ENCODE results near the gene SMYD4. TPM values are rescaled to one million over a fixed set of nuclear protein-coding genes. Genes with fewer than 3 reads are reported as not detected.
"Not testable (repeated sequence)": the region's sequence is repeated elsewhere in the genome, so short reads cannot be mapped to it uniquely, and the experiment has no call there.

SMYD4 gene
- polyA plus RNA-seq, 6 donors from 2014 or later, result 4.0 to 15.8 (median 7.7) TPM

DNA sequence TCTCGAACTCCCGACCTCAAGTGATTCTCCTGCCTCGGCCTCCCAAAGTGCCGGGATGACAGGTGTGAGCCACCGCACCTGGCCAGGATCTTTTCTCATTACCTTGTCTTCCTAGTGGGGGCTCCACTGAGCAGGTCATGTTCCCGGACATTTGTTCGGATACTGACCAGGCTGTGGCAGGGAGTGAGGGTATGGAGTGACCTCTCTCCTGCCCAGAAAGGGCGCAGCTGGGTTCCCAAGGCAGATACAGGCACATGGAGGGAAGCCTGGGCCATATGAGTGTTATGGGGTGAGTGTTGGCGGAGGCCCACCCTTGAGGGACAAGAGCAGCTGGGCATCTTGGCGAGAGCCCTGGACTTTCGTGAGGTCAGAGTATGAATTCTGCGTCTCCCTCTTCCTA, 62.3 kb downstream of the SMYD4 start:
- H3K4me1 Mint-ChIP-seq, result peaks cover 32 to 64% (median 42%) of the 10 kb centered on the region in 3 donors
- peak overlapping the region in 5 of 8 donors; percentile 40 to 76 (median 61) for H3K4me3 Mint-ChIP-seq
- H3K36me3 Mint-ChIP-seq, result no peaks in the 10 kb centered on the region
- ATAC-seq (ENCODE audit: low read depth in 2 of 2), result no peak
- H3K9me3 Mint-ChIP-seq, result peaks cover 0 to 4% (median 0%) of the 10 kb centered on the region in 7 donors
- no peaks in the 10 kb centered on the region for H3K27me3 Mint-ChIP-seq
- DNase-seq, result no peak
- H3K27ac Mint-ChIP-seq, result no peak overlapping the region

DNA sequence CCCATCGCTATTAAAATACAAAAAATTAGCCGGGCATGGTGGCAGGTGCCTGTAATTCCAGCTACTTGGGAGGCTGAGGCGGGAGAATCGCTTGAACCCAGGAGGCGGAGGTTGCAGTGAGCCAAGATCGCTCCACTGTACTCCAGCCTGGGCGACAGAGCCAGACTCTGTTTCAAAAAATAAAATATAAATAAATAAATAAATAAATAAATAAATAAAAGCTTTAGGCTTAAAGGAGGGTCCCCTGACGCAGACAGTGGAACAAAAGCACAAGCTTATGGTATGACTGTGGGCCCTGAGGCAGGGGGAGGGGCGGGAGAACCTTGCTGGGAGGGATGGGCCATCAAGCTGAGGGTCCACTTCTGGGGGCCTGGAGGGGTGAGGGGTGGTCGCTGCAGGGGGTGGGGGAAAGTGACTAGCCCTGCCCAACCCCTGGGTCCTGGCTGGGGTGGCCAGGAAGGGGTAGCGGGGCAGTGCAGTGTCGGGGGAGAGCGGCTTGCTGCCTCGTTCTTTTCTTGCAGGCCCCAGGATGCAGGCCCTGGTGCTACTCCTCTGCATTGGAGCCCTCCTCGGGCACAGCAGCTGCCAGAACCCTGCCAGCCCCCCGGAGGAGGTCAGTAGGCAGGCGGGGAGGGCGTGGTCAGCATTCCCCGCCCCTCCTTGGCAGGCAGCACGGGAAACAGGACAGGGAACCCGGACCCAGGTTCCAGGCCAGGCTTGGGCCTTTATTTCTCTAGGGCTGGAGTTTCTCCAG, 63.1 kb downstream of the SMYD4 start:
- Mint-ChIP-seq H3K4me3 (peak overlapping the region in 1 of 8 donors; percentile 9), H3K27ac (no peak overlapping the region), H3K36me3 (no peaks in the 10 kb centered on the region), H3K27me3 (no peaks in the 10 kb centered on the region), H3K4me1 (peaks cover 37 to 63% (median 40%) of the 10 kb centered on the region in 3 donors), H3K9me3 (peaks cover 0 to 4% (median 0%) of the 10 kb centered on the region in 7 donors)
- DNase-seq (no peak), ATAC-seq (ENCODE audit: low read depth in 2 of 2) (no peak)

DNA sequence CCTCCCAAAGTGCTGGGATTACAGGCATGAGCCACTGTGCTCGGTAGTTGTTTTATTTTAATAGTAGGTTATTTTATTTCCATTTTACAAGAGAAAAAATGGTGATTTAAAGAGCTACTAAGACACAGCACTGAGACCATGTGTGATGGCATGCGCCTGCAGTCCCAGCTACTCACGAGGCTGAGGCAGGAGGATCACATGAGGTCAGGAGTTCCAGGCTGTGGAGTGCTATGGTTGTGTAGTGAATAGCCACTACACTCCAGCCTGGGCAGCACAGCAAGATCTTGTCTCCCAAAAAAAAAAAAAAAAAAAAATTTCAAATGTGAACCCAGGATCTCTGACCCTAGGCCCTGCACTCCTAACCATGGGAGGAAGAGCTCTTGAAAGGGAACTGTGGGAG, 64.1 kb downstream of the SMYD4 start:
- ATAC-seq (ENCODE audit: low read depth in 2 of 2) (no peak), DNase-seq (no peak)
- H3K4me1 Mint-ChIP-seq, result peaks cover 31 to 55% (median 36%) of the 10 kb centered on the region in 3 donors
- peak overlapping the region in 1 of 6 donors; percentile 47 for H3K27ac Mint-ChIP-seq
- H3K36me3 Mint-ChIP-seq, result no peaks in the 10 kb centered on the region
- H3K4me3 Mint-ChIP-seq, result peak overlapping the region in 1 of 8 donors; percentile 47
- H3K27me3 Mint-ChIP-seq, result no peaks in the 10 kb centered on the region
- H3K9me3 Mint-ChIP-seq, result peaks cover 0 to 4% (median 0%) of the 10 kb centered on the region in 7 donors

DNA sequence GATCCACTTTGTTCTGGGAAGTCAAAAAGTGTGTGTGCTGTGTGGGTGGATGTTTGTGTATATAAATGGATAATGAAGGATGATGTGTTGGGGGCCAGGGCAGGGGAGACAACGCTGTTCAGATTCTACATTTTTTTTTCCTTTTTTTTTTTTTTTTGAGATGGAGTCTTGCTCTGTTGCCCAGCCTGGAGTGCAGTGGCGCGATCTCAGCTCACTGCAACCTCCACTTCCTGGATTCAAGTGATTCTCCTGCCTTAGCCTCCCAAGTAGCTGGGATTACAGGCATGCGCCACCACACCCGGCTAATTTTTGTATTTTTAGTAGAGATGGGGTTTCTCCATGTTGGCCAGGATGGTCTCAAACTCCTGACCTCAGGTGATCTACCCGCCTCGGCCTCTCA, 65.0 kb downstream of the SMYD4 start:
- H3K27me3 Mint-ChIP-seq; ATAC-seq (ENCODE audit: low read depth in 2 of 2); H3K9me3 Mint-ChIP-seq; H3K36me3 Mint-ChIP-seq; DNase-seq: not testable (repeated sequence)
- Mint-ChIP-seq H3K4me1 (peaks cover 23 to 46% (median 30%) of the 10 kb centered on the region in 3 donors), H3K27ac (peak overlapping the region in 3 of 6 donors; percentile 37 to 52 (median 41)), H3K4me3 (peak overlapping the region in 7 of 8 donors; percentile 48 to 88 (median 61))

DNA sequence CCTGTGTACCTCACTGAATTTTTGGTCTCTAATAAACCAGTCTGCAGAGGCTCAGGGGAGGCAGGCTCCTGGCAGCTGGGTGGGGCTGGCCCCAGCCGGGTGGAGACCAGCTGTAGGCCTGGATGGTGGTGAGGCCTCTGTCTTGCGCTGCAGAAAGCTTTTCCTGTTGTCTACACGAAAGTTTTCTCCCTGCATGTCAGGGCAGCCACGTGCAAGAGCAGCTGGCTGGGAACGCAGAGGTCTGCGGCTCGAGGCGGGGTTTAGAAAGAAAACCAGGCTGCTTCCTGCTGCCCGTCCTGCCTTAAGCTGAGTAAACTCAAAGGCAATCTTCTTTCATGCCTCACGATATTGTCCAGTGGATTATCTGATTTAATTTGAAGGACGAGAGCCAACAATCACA, 65.4 kb downstream of the SMYD4 start:
- peak overlapping the region; percentile 37 to 78 (median 60) for H3K27ac Mint-ChIP-seq
- ATAC-seq (ENCODE audit: low read depth in 2 of 2) (peak; percentile 68 to 69), DNase-seq (peak; percentile 51)
- no peaks in the 10 kb centered on the region for H3K36me3 Mint-ChIP-seq
- H3K9me3 Mint-ChIP-seq, result peaks cover 0 to 4% (median 0%) of the 10 kb centered on the region in 7 donors
- H3K27me3 Mint-ChIP-seq, result no peaks in the 10 kb centered on the region
- peaks cover 20 to 42% (median 27%) of the 10 kb centered on the region in 3 donors for H3K4me1 Mint-ChIP-seq
- peak overlapping the region in 7 of 8 donors; percentile 48 to 88 (median 61) for H3K4me3 Mint-ChIP-seq

DNA sequence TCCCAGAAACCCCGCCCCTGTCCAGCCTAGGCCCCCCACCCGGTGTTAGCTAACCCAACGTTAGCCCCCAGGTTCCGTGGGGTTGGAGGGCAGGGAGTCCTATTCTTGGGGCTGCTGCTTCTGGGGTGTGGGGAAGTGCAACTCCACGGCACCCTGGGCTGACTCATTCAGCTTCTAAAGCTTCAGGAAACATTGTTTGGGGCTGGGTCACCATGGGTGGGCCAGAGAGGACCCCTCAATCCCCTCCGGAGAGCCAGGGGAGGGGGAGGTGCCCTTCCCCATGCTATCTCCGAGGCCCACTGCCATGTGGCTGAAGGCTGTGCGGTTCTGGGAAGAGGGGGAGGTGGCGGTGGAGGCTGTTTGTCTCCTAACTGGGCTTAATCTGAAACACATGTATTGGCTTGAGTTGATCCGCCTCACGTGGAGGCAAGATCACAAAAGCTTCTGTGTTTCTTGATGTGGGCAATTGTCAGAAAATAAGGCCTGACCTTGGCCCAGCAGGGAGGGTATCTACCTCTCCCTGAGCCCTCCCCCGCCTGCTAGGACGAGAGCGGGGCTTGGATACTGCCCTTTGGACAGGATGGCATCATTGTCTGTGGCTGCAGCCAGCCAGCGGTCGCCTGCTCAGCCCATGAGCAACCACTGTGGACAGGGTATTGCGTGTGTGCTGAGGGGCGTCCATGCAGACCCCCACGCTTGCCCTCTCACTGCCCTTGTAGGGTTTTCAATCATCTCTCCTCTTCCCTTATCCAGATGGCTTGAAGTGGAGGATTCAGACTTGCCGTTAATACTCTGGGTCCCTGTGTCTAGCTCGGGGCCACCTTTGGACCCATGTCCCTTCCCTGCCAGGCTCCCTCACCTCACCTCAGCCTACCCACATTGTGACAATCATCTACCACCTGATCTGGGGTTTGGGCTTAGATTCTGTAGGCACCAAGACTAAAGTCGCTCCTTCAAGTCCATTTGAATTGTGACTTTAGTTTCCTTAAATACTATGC, 66.5 kb downstream of the SMYD4 start:
- ATAC-seq (ENCODE audit: low read depth in 2 of 2), result peak; percentile 63 to 64
- H3K4me1 Mint-ChIP-seq, result peaks cover 27 to 48% (median 33%) of the 10 kb centered on the region in 3 donors
- DNase-seq, result no peak

DNA sequence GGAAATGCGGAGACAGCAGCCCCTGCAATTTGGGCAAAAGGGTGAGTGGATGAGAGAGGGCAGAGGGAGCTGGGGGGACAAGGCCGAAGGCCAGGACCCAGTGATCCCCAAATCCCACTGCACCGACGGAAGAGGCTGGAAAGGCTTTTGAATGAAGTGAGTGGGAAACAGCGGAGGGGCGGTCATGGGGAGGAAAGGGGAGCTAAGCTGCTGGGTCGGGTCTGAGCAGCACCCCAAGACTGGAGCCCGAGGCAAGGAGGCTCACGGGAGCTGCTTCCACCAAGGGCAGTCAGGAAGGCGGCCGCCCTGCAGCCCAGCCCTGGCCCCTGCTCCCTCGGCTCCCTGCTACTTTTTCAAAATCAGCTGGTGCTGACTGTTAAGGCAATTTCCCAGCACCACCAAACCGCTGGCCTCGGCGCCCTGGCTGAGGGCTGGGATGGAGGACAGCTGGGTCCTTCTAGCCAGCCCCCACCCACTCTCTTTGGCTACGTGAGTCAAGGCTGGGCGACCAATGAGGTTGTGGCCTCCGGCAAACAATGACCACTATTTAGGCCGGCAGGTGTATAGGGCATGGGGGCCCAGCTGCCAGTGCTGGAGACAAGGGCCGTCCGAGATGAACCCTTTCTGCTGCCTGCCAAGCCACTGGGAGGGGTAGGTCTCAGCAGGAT, 67.3 kb downstream of the SMYD4 start:
- no peaks in the 10 kb centered on the region for H3K9me3 Mint-ChIP-seq
- no peak for ATAC-seq (ENCODE audit: low read depth in 2 of 2)

More for the DNA sequence above, 66.5 kb downstream of the SMYD4 start:
- Mint-ChIP-seq H3K9me3 (peaks cover 0 to 4% (median 0%) of the 10 kb centered on the region in 7 donors), H3K27ac (peak overlapping the region in 3 of 6 donors; percentile 41 to 82 (median 78)), H3K27me3 (no peaks in the 10 kb centered on the region), H3K4me3 (peak overlapping the region in 5 of 8 donors; percentile 32 to 88 (median 60)), H3K36me3 (no peaks in the 10 kb centered on the region)

DNA sequence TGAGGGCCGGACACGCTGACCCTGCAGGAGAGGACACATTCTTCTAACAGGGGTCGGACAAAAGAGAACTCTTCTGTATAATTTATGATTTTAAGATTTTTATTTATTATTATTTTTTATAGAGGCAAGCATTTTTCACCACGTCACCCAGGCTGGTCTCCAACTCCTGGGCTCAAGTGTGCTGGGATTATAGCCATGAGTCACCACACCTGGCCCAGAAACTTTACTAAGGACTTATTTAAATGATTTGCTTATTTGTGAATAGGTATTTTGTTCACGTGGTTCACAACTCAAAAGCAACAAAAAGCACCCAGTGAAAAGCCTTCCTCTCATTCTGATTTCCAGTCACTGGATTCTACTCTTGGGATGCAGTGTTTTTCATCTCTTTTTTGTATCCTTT, 70.2 kb downstream of the SMYD4 start:
- Mint-ChIP-seq H3K27ac (no peak overlapping the region), H3K4me3 (no peak overlapping the region), H3K4me1 (peaks cover 26 to 38% (median 27%) of the 10 kb centered on the region in 3 donors), H3K9me3 (no peaks in the 10 kb centered on the region), H3K36me3 (no peaks in the 10 kb centered on the region), H3K27me3 (no peaks in the 10 kb centered on the region)
- DNase-seq, result no peak
- no peak for ATAC-seq (ENCODE audit: low read depth in 2 of 2)

More for the DNA sequence above, 67.3 kb downstream of the SMYD4 start:
- Mint-ChIP-seq H3K27me3 (no peaks in the 10 kb centered on the region), H3K4me3 (peak overlapping the region in 2 of 8 donors; percentile 41 to 81), H3K27ac (peak overlapping the region in 1 of 6 donors; percentile 16), H3K4me1 (peaks cover 27 to 41% (median 29%) of the 10 kb centered on the region in 3 donors), H3K36me3 (no peaks in the 10 kb centered on the region)
- no peak for DNase-seq

DNA sequence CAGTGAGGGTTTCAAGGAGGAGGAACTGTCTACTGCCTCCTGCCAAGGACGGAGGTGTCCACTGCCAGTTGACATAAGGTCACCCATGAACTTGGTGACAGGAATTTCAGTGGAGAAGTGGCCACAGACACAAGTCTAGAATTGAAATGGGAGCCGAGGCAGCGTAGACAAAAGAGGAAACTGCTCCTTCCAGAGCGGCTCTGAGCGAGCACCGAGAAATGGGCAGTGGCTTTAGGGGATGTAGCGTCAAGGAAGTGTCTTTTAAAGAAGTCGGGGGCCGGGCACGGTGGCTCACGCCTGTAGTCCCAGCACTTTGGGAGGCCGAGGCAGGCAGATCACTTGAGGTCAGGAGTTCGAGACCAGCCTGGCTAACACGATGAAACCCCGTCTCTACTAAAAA, 70.9 kb downstream of the SMYD4 start:
- Mint-ChIP-seq H3K36me3 (no peaks in the 10 kb centered on the region), H3K4me3 (peak overlapping the region in 1 of 8 donors; percentile 7), H3K9me3 (no peaks in the 10 kb centered on the region), H3K27ac (peak overlapping the region in 1 of 6 donors; percentile 62), H3K27me3 (no peaks in the 10 kb centered on the region), H3K4me1 (peaks cover 18 to 30% (median 21%) of the 10 kb centered on the region in 3 donors)
- ATAC-seq (ENCODE audit: low read depth in 2 of 2) (no peak), DNase-seq (no peak)

DNA sequence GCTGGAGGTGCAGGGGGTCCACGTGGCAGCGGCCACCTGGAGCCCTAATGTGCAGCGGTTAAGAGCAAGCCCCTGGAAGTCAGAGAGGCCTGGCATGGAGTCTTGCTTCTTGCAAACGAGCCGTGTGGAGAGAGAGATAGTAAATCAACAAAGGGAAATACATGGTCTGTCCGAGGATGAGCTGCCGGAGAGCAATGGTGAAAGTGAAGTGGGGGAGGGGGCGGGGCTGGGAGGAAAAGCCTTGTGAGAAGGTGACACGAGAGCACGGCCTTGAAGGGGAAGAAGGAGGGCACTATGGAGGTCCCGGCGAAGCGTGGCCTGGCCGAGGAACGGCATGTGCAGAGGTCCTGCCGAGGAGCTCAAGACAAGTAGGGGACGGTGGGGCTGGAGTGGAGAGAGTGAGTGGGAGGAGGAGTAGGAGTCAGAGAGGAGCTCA, 73.9 kb downstream of the SMYD4 start:
- Mint-ChIP-seq H3K9me3 (no peaks in the 10 kb centered on the region), H3K36me3 (no peaks in the 10 kb centered on the region), H3K4me1 (peaks cover 7 to 23% (median 17%) of the 10 kb centered on the region in 3 donors), H3K27ac (no peak overlapping the region), H3K27me3 (no peaks in the 10 kb centered on the region), H3K4me3 (peak overlapping the region in 1 of 8 donors; percentile 55)
- DNase-seq (no peak), ATAC-seq (ENCODE audit: low read depth in 2 of 2) (no peak)

DNA sequence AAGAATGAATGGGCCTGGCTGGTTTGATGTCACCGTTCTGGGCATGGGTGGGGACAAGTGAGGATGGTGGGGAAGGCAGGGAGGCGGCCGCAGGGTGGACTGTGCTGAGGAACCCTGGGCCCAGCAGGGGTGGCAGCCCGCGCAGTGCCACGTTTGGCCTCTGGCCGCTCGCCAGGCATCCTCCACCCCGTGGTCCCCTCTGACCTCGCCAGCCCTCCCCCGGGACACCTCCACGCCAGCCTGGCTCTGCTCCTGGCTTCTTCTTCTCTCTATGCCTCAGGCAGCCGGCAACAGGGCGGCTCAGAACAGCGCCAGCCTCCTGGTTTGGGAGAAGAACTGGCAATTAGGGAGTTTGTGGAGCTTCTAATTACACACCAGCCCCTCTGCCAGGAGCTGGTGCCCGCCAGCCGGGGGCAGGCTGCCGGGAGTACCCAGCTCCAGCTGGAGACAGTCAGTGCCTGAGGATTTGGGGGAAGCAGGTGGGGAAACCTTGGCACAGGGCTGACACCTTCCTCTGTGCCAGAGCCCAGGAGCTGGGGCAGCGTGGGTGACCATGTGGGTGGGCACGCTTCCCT, 74.4 kb downstream of the SMYD4 start:
- Mint-ChIP-seq H3K4me1 (peaks cover 7 to 23% (median 17%) of the 10 kb centered on the region in 3 donors), H3K36me3 (no peaks in the 10 kb centered on the region), H3K27ac (no peak overlapping the region), H3K4me3 (no peak overlapping the region), H3K27me3 (no peaks in the 10 kb centered on the region), H3K9me3 (no peaks in the 10 kb centered on the region)
- DNase-seq, result no peak
- no peak for ATAC-seq (ENCODE audit: low read depth in 2 of 2)

DNA sequence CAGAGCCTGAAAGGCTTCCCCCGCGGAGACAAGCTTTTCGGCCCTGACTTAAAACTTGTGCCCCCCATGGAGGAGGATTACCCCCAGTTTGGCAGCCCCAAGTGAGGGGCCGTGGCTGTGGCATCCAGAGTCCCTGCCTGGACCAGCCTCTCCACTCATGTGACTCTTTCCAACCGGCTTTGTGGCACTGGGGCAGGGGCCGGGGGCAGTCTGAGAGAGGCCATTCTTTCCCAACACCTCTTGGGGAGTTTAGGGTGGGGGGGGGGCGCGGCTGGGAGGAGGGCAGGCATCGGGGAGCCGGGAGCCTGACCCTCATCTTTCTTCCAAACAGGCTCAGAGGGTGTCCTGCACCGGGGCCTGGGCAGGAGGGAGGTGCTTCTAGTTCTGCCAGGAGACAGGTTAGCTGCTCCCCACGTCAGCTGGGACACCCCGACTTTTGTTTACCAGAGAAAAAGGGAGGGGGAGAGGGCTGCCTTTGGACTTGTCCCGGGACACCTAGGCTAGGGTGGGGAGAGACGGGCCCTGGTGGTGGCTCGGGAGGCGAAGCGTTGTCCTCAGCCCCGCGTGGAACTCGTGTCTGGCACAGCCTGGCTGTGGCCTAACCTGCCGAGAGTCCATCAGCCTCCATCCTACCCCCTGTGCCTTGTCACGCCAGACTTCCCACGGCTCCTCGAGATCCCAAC, 75.1 kb downstream of the SMYD4 start:
- H3K27me3 Mint-ChIP-seq, result no peaks in the 10 kb centered on the region
- no peak for DNase-seq
- no peaks in the 10 kb centered on the region for H3K9me3 Mint-ChIP-seq
- no peak for ATAC-seq (ENCODE audit: low read depth in 2 of 2)
- no peaks in the 10 kb centered on the region for H3K36me3 Mint-ChIP-seq
- no peak overlapping the region for H3K4me3 Mint-ChIP-seq
- peaks cover 7 to 23% (median 17%) of the 10 kb centered on the region in 3 donors for H3K4me1 Mint-ChIP-seq
- no peak overlapping the region for H3K27ac Mint-ChIP-seq

All from naive B cell (primary cell).